Karpas-422 (cell line): ENCODE results near the gene USP17L13. TPM values are rescaled to one million over a fixed set of nuclear protein-coding genes. Genes with fewer than 3 reads are reported as not detected.
"Not testable (repeated sequence)": the region's sequence is repeated elsewhere in the genome, so short reads cannot be mapped to it uniquely, and the experiment has no call there.

Source experiments
- DNase-seq: peaks from one replicate; pipeline ENCODE4 v3.0.0-alpha.2; 2015
- H2AFZ ChIP-seq: fragments of 200-600 bp; sonication (generic); 2 replicates; pipeline ENCODE4 v1.6.1; 2014; ENCODE audit warnings: antibody characterized with exemption, low read length, mixed read lengths
- H3K27ac ChIP-seq: fragments of 200-600 bp; sonication (generic); 2 replicates; pipeline ENCODE4 v1.5.1; 2014; ENCODE audit warnings: mild to moderate bottlenecking, low read length, moderate library complexity
- H3K27me3 ChIP-seq: fragments of 200-600 bp; sonication (generic); 2 replicates; pipeline ENCODE4 v1.6.1; 2014; ENCODE audit warnings: low read length, mixed read lengths
- H3K36me3 ChIP-seq: fragments of 200-600 bp; sonication (generic); 2 replicates; pipeline ENCODE4 v1.6.1; 2014; ENCODE audit warnings: low read length, mixed read lengths; ENCODE audit not compliant: insufficient read depth
- H3K4me1 ChIP-seq: fragments of 200-600 bp; sonication (generic); 2 replicates; pipeline ENCODE4 v1.6.1; 2014; ENCODE audit warnings: mild to moderate bottlenecking, low read length, mixed read lengths
- H3K4me2 ChIP-seq: fragments of 200-600 bp; sonication (generic); 2 replicates; pipeline ENCODE4 v1.6.1; 2014; ENCODE audit warnings: low read length, low read depth, mild to moderate bottlenecking; ENCODE audit not compliant: poor library complexity, severe bottlenecking
- H3K4me3 ChIP-seq: fragments of 200-600 bp; sonication (generic); 2 replicates; pipeline ENCODE4 v1.5.1; 2014; ENCODE audit warnings: mild to moderate bottlenecking, antibody characterized with exemption, low read length, mixed read lengths
- H3K79me2 ChIP-seq: fragments of 200-600 bp; sonication (generic); 2 replicates; pipeline ENCODE4 v1.6.1; 2014; ENCODE audit warnings: mild to moderate bottlenecking, low read length, mixed read lengths
- H3K9ac ChIP-seq: fragments of 200-600 bp; sonication (generic); 2 replicates; pipeline ENCODE4 v1.6.0; 2014; ENCODE audit warnings: low read length
- H3K9me2 ChIP-seq: fragments of 200-600 bp; sonication (generic), shearing (Covaris generic); replicated peaks from 2 replicates; pipeline ENCODE4 v1.6.0; 2014; ENCODE audit warnings: mild to moderate bottlenecking, low read length, moderate library complexity; ENCODE audit not compliant: insufficient read depth
- H3K9me3 ChIP-seq: fragments of 300-700, 200-600 bp; sonication (generic); 2 replicates; pipeline ENCODE4 v1.6.1; 2014; ENCODE audit warnings: low read length, mixed read lengths
- H4K20me1 ChIP-seq: fragments of 200-600 bp; sonication (generic); 2 replicates; pipeline ENCODE4 v1.6.1; 2014; ENCODE audit warnings: mild to moderate bottlenecking, antibody characterized with exemption, low read length, low read depth; ENCODE audit not compliant: insufficient read depth
- total RNA-seq: library from RNA; depleted of rRNA; stranded (reverse); fragments of >200 nt; shearing (Covaris generic); gene quantifications from 2 replicates; pipeline ENCODE4 v1.2.3, GENCODE V29; 2014; ENCODE audit warnings: low replicate concordance

Gene USP17L13
- total RNA-seq, 1 experiment from 2014 or later: not detected

DNA sequence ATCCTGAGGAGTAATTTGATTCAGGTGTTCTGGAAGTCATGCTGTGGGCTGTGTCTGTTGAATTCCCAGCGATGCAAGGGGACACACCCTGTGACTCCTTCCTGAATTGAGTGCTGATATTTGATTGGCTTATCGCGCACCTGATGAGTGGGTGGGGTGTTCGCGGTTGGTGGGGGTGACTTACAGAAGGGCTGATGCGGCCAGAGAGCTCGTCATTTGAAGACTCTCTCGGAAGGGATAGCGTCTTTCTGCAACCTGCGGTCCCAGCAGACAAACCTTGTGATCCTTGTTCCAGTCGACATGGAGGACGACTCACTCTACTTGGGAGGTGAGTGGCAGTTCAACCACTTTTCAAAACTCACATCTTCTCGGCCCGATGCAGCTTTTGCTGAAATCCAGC, 18.9 kb downstream of the USP17L13 start, which contains the start of gene USP17L17:
Gene USP17L17, plus strand, starts transcription at position 301 of the 400 bp plus-strand sequence. Its CDS starts 0 bp downstream, at position 301.
- H3K27ac ChIP-seq, H3K27me3 ChIP-seq, H3K9me3 ChIP-seq, H3K4me3 ChIP-seq, H3K9me2 ChIP-seq, DNase-seq, H4K20me1 ChIP-seq, H2AFZ ChIP-seq, H3K4me2 ChIP-seq, H3K36me3 ChIP-seq, H3K79me2 ChIP-seq, H3K4me1 ChIP-seq, H3K9ac ChIP-seq: not testable (repeated sequence)

DNA sequence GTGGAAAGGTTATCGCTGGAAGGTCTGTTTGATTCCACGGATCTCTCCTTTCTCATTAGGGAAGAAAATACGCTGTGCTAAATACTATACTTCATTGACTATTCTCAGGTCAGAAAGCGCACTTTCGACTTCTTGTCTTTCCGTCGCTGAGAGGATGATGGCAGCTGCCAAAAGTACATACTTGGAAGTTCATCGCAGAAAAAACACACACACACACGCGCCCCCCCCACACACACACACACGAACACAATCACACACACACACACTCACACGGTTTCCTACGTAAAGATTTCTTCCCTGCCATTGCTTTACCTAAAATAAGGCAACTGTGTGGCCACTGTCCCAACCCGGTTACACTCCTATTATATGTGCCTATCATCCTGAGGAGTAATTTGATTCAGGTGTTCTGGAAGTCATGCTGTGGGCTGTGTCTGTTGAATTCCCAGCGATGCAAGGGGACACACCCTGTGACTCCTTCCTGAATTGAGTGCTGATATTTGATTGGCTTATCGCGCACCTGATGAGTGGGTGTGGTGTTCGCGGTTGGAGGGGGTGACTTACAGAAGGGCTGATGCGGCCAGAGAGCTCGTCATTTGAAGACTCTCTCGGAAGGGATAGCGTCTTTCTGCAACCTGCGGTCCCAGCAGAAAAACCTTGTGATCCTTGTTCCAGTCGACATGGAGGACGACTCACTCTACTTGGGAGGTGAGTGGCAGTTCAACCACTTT, 23.4 kb downstream of the USP17L13 start, which contains the start of gene USP17L18:
Gene USP17L18, plus strand, starts transcription at position 678 of the 728 bp plus-strand sequence. Its CDS starts 0 bp downstream, at position 678.
- not testable (repeated sequence) for H4K20me1 ChIP-seq, H3K4me3 ChIP-seq, H3K79me2 ChIP-seq, H3K36me3 ChIP-seq, H3K27me3 ChIP-seq, H2AFZ ChIP-seq, H3K9me2 ChIP-seq, H3K27ac ChIP-seq, H3K9ac ChIP-seq, H3K4me1 ChIP-seq, H3K9me3 ChIP-seq, H3K4me2 ChIP-seq
- DNase-seq: peak; percentile 35

DNA sequence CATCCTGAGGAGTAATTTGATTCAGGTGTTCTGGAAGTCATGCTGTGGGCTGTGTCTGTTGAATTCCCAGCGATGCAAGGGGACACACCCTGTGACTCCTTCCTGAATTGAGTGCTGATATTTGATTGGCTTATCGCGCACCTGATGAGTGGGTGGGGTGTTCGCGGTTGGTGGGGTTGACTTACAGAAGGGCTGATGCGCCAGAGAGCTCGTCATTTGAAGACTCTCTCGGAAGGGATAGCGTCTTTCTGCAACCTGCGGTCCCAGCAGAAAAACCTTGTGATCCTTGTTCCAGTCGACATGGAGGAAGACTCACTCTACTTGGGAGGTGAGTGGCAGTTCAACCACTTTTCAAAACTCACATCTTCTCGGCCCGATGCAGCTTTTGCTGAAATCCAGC, 28.4 kb downstream of the USP17L13 start, which contains the start of gene USP17L19:
Gene USP17L19, plus strand, starts transcription at position 301 of the 400 bp plus-strand sequence. Its CDS starts 0 bp downstream, at position 301.
- not testable (repeated sequence) for DNase-seq, H4K20me1 ChIP-seq, H3K79me2 ChIP-seq, H3K9me3 ChIP-seq, H3K27me3 ChIP-seq, H3K9ac ChIP-seq, H2AFZ ChIP-seq, H3K9me2 ChIP-seq, H3K4me3 ChIP-seq, H3K4me1 ChIP-seq, H3K4me2 ChIP-seq, H3K36me3 ChIP-seq, H3K27ac ChIP-seq

DNA sequence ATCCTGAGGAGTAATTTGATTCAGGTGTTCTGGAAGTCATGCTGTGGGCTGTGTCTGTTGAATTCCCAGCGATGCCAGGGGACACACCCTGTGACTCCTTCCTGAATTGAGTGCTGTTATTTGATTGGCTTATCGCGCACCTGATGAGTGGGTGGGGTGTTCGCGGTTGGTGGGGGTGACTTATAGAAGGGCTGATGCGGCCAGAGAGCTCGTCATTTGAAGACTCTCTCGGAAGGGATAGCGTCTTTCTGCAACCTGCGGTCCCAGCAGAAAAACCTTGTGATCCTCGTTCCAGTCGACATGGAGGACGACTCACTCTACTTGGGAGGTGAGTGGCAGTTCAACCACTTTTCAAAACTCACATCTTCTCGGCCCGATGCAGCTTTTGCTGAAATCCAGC, 33.1 kb downstream of the USP17L13 start, which contains the start of gene USP17L20:
Gene USP17L20, plus strand, starts transcription at position 301 of the 400 bp plus-strand sequence. Its CDS starts 0 bp downstream, at position 301.
- H3K27ac ChIP-seq, H3K36me3 ChIP-seq, H3K9me2 ChIP-seq, H3K79me2 ChIP-seq, H2AFZ ChIP-seq, H3K9ac ChIP-seq, H3K4me2 ChIP-seq, H3K4me3 ChIP-seq, H3K27me3 ChIP-seq, H3K4me1 ChIP-seq, H3K9me3 ChIP-seq, H4K20me1 ChIP-seq, DNase-seq: not testable (repeated sequence)

DNA sequence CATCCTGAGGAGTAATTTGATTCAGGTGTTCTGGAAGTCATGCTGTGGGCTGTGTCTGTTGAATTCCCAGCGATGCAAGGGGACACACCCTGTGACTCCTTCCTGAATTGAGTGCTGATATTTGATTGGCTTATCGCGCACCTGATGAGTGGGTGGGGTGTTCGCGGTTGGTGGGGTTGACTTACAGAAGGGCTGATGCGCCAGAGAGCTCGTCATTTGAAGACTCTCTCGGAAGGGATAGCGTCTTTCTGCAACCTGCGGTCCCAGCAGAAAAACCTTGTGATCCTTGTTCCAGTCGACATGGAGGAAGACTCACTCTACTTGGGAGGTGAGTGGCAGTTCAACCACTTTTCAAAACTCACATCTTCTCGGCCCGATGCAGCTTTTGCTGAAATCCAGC, 37.9 kb downstream of the USP17L13 start, which contains the start of gene USP17L21:
Gene USP17L21, plus strand, starts transcription at position 301 of the 400 bp plus-strand sequence. Its CDS starts 0 bp downstream, at position 301.
- not testable (repeated sequence) for H3K79me2 ChIP-seq, H3K4me2 ChIP-seq, H3K36me3 ChIP-seq, H2AFZ ChIP-seq, H3K4me3 ChIP-seq, H3K27me3 ChIP-seq, H3K9me3 ChIP-seq, H4K20me1 ChIP-seq, H3K9ac ChIP-seq, H3K4me1 ChIP-seq, DNase-seq, H3K27ac ChIP-seq, H3K9me2 ChIP-seq

DNA sequence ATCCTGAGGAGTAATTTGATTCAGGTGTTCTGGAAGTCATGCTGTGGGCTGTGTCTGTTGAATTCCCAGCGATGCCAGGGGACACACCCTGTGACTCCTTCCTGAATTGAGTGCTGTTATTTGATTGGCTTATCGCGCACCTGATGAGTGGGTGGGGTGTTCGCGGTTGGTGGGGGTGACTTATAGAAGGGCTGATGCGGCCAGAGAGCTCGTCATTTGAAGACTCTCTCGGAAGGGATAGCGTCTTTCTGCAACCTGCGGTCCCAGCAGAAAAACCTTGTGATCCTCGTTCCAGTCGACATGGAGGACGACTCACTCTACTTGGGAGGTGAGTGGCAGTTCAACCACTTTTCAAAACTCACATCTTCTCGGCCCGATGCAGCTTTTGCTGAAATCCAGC, 42.6 kb downstream of the USP17L13 start, which contains the start of gene USP17L22:
Gene USP17L22, plus strand, starts transcription at position 301 of the 400 bp plus-strand sequence. Its CDS starts 0 bp downstream, at position 301.
- not testable (repeated sequence) for H3K27me3 ChIP-seq, H3K4me1 ChIP-seq, DNase-seq

DNA sequence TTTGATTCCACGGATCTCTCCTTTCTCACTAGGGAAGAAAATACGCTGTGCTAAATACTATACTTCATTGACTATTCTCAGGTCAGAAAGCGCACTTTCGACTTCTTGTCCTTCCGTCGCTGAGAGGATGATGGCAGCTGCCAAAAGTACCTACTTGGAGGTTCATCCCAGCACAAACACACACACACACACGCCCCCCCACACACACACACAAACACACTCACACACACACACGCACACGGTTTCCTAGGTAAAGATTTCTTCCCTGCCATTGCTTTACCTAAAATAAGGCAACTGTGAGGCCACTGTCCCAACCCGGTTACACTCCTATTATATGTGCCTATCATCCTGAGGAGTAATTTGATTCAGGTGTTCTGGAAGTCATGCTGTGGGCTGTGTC, 47.0 kb downstream of the USP17L13 start:
- H3K36me3 ChIP-seq, H3K4me2 ChIP-seq, H3K4me1 ChIP-seq, H3K27ac ChIP-seq, H3K4me3 ChIP-seq, H3K79me2 ChIP-seq, H3K9ac ChIP-seq, H3K9me2 ChIP-seq, H3K9me3 ChIP-seq, H2AFZ ChIP-seq, DNase-seq, H4K20me1 ChIP-seq, H3K27me3 ChIP-seq: not testable (repeated sequence)

More for the DNA sequence above, 42.6 kb downstream of the USP17L13 start, which contains the start of gene USP17L22:
- not testable (repeated sequence) for H3K27ac ChIP-seq, H3K79me2 ChIP-seq, H4K20me1 ChIP-seq, H2AFZ ChIP-seq, H3K4me3 ChIP-seq, H3K36me3 ChIP-seq, H3K9ac ChIP-seq, H3K9me3 ChIP-seq, H3K4me2 ChIP-seq, H3K9me2 ChIP-seq
